ENCODE results near the gene TUG1. TPM values are rescaled to one million over a fixed set of nuclear protein-coding genes. Genes with fewer than 3 reads are reported as not detected.

TUG1 gene
- total RNA-seq, 1 experiment from 2014 or later = 35.1 TPM

DNA sequence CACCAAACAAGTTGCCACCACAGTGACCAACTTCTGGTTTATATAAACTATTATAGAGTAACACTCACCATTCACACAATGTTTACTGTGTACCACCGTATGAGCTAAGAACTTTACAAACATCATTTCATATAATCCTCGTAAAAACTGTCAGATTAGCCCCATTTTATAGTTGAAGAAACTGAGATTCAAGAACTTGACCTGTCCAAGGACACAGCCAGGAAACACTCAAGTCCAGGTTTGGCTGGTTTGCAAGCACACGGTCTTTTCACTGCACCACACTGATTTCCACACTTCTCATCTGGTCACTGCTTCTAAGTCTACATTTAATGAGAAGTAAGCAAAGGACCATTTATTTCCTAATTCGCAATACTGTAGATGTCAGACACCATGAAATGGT, 4.2 kb upstream of the TUG1 start:
- no peaks in the 10 kb centered on the region for H3K9me3 ChIP-seq (ENCODE audit: low read length)
- TF ChIP-seq EZH2phosphoT487 (IDR thresholded peaks at IDR 0.05; ENCODE audit: borderline replicate concordance, low read length) = no peak
- TF ChIP-seq EZH2 (IDR thresholded peaks at IDR 0.05; ENCODE audit: low read length, unreplicated experiment) = no peak
- TF ChIP-seq, protein P1, sequence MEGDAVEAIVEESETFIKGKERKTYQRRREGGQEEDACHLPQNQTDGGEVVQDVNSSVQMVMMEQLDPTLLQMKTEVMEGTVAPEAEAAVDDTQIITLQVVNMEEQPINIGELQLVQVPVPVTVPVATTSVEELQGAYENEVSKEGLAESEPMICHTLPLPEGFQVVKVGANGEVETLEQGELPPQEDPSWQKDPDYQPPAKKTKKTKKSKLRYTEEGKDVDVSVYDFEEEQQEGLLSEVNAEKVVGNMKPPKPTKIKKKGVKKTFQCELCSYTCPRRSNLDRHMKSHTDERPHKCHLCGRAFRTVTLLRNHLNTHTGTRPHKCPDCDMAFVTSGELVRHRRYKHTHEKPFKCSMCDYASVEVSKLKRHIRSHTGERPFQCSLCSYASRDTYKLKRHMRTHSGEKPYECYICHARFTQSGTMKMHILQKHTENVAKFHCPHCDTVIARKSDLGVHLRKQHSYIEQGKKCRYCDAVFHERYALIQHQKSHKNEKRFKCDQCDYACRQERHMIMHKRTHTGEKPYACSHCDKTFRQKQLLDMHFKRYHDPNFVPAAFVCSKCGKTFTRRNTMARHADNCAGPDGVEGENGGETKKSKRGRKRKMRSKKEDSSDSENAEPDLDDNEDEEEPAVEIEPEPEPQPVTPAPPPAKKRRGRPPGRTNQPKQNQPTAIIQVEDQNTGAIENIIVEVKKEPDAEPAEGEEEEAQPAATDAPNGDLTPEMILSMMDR (conservative IDR thresholded peaks at IDR 0.05; ENCODE audit: low read depth, low read length) = no peak
- ChIA-PET POLR2A (ENCODE audit: unreplicated experiment) (no interaction called here), CTCF (no interaction called here)
- H3K79me2 ChIP-seq (ENCODE audit: low read length) = peaks cover 44% of the 10 kb centered on the region
- BruUV-seq (replicated peaks) = no TSS peak
- ATAC-seq (no peak), DNase-seq (no peak)
- H3K4me3 ChIP-seq (ENCODE audit: low read length) = no peak overlapping the region
- peaks cover 8% of the 10 kb centered on the region for H3K36me3 ChIP-seq (ENCODE audit: low read depth, low read length)
- intact Hi-C loops (cut with micrococcal nuclease) = no loop called here
- 0 out of 2 replicates have a peak overlapping the region, but pooled peaks have one; percentile 13 for H3K4me2 ChIP-seq (ENCODE audit: low read length)
- no peaks in the 10 kb centered on the region for H3K9me2 ChIP-seq (replicated peaks; ENCODE audit: low read length)
- H3K9ac ChIP-seq (ENCODE audit: low read length) = no peak overlapping the region
- no peaks in the 10 kb centered on the region for H3K27me3 ChIP-seq (ENCODE audit: low read length)
- H2AFZ ChIP-seq (ENCODE audit: low read length) = no peak overlapping the region
- H3K4me1 ChIP-seq (ENCODE audit: insufficient read depth, low read length) = peaks cover 18% of the 10 kb centered on the region
- H3K27ac ChIP-seq (ENCODE audit: low read length) = no peak overlapping the region
- H3F3A ChIP-seq (ENCODE audit: low read length, unreplicated experiment) = no peaks in the 10 kb centered on the region
- H4K20me1 ChIP-seq (ENCODE audit: low read length) = peaks cover 2% of the 10 kb centered on the region

DNA sequence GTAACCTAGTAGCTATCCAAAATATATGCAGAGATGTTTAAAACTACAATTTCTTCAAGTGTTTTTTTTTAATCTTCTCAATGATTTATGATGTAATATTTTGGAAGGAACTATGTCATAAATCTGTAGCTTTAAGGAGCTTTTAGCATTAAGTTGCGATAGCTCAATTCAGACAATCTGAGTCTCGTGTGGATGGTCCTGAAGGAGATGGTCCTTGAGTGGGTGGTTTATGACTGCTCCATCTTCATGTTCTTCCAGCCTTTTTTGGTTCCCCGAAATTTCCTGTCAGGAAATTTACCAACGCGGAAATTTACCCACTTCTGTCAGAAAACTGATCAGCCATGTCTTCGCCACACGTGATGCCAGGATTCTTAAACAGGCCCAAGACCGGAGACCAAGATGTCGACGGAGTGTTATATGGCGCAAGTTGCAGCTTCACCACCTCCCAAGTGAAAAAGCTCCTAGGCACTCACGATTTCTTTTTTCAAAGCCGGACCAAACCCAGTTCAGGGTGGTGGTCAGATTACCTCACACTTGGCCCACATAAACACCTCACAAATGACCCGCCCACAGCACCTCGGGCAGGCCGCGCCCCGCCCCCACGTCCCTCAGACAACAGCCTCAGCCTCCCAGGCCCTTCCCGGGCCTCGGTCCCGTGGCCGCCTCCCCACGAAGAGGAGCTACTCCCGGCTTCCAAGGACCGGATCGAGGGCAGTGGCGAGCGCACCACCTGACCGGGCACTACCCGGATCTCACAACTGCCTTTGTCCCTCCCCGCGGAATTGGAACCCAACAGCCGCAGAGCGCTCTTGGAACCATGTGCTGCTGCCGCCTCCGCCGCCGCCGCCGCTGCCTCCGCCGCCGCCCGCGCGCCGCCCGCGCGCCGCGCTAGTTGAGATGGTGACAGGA, 796 bp upstream of the TUG1 start, which contains the start of gene MORC2:
MORC2 (minus strand) TSS at position 760 of the 909 bp plus-strand sequence. CDS start 885 bp downstream, outside the sequence.
- Histone ChIP-seq H3K4me3 (ENCODE audit: low read length) (peak within 1 kb of the TSS; percentile 94), H3K9me2 (replicated peaks; ENCODE audit: low read length) (no peaks in the 10 kb centered on the region), H4K20me1 (ENCODE audit: low read length) (peaks cover 30% of the 10 kb centered on the region), H3K4me2 (ENCODE audit: low read length) (peak within 1 kb of the TSS; percentile 98), H3K27me3 (ENCODE audit: low read length) (no peaks in the 10 kb centered on the region), H3K36me3 (ENCODE audit: low read depth, low read length) (peaks cover 28% of the 10 kb centered on the region), H2AFZ (ENCODE audit: low read length) (peak within 1 kb of the TSS; percentile 73), H3F3A (ENCODE audit: low read length, unreplicated experiment) (no peaks in the 10 kb centered on the region), H3K9me3 (ENCODE audit: low read length) (no peaks in the 10 kb centered on the region), H3K4me1 (ENCODE audit: insufficient read depth, low read length) (peaks cover 34% of the 10 kb centered on the region), H3K79me2 (ENCODE audit: low read length) (peaks cover 78% of the 10 kb centered on the region), H3K9ac (ENCODE audit: low read length) (peak within 1 kb of the TSS; percentile 93), H3K27ac (ENCODE audit: low read length) (peak within 1 kb of the TSS; percentile 63)
- peak; percentile 26 for ATAC-seq
- BruUV-seq (replicated peaks) = TSS peak; percentile 58
- DNase-seq = peak; percentile 24
- intact Hi-C loops (cut with micrococcal nuclease) = loop anchor here (2.0 kb wide), 1 partner anchor 115 kb away; no protein-coding TSS in a partner anchor
- TF ChIP-seq EZH2 (IDR thresholded peaks at IDR 0.05; ENCODE audit: low read length, unreplicated experiment) (no peak), EZH2phosphoT487 (IDR thresholded peaks at IDR 0.05; ENCODE audit: borderline replicate concordance, low read length) (no peak)
- TF ChIP-seq, protein P1 (conservative IDR thresholded peaks at IDR 0.05; ENCODE audit: low read depth, low read length) = no peak
- ChIA-PET POLR2A (ENCODE audit: unreplicated experiment) (interaction anchor here (0.6 to 1.4 kb wide), 3 partner anchors 112 to 165 kb away, joined by 3 to 8 read pairs (median 4); partner anchors contain the start of genes SELENOM and SMTN), CTCF (interaction anchor here (0.6 to 1.4 kb wide), 2 partner anchors 113 to 191 kb away, joined by 3 to 9 read pairs; partner anchors contain the start of gene SMTN)

Measured in PC-3 (cell line).